PC-3 (cell line): ENCODE results near the gene TYMS. TPM values are rescaled to one million over a fixed set of nuclear protein-coding genes. Genes with fewer than 3 reads are reported as not detected.
A peak's percentile ranks its signal among the peaks of the same experiment; 100 is the strongest.

Source experiments
- ATAC-seq: fragments of 200-7000 bp; cut with Tn5 transposase; 2 replicates; pipeline ENCODE4 v1.9.1; 2020; ENCODE audit warnings: mild to moderate bottlenecking, moderate library complexity
- BruUV-seq: library from RNA; stranded (reverse); fragments of 400-500 nt; replicated peaks from 2 replicates; lab custom pipeline; 2021; lab: Mats Ljungman, UMichigan
- CTCF ChIA-PET: fragments of 300-600 bp; sonication (Branson Sonifier 250); formaldehyde crosslinking; loops from one replicate; lab custom pipeline; 2022; ENCODE audit warnings: antibody characterized with exemption; lab: Charles Lee
- POLR2A ChIA-PET: fragments of 300-600 bp; sonication (Branson Sonifier 250); formaldehyde crosslinking; loops from one replicate; lab custom pipeline; 2022; ENCODE audit warnings: antibody characterized with exemption; ENCODE audit not compliant: unreplicated experiment; lab: Charles Lee
- DNase-seq: peaks from one replicate; pipeline ENCODE4 v3.0.0-alpha.2; 2015
- H2AFZ ChIP-seq: fragments of 300-600 bp; sonication (generic); 2 replicates; pipeline ENCODE4 v1.6.0; 2016; ENCODE audit warnings: antibody characterized with exemption, low read length
- H3F3A ChIP-seq: fragments of 300-600 bp; sonication (generic); one replicate; pipeline ENCODE4 v1.6.0; 2017; ENCODE audit warnings: antibody characterized with exemption, low read length, control low read depth, mild to moderate bottlenecking; ENCODE audit not compliant: unreplicated experiment
- H3K27ac ChIP-seq: fragments of 300-600 bp; sonication (generic); 2 replicates; pipeline ENCODE4 v1.5.1; 2016; ENCODE audit warnings: mild to moderate bottlenecking, low read length
- H3K27me3 ChIP-seq: fragments of 300-600 bp; sonication (generic); 2 replicates; pipeline ENCODE4 v1.6.1; 2016; ENCODE audit warnings: low read length, mixed read lengths
- H3K36me3 ChIP-seq: fragments of 300-600 bp; sonication (generic); 2 replicates; pipeline ENCODE4 v1.6.1; 2016; ENCODE audit warnings: low read depth, mixed run types, low read length, mixed read lengths
- H3K4me1 ChIP-seq: fragments of 300-600 bp; sonication (generic); 2 replicates; pipeline ENCODE4 v1.5.1; 2016; ENCODE audit warnings: low read length; ENCODE audit not compliant: insufficient read depth
- H3K4me2 ChIP-seq: fragments of 300-600 bp; sonication (generic); 2 replicates; pipeline ENCODE4 v1.6.0; 2016; ENCODE audit warnings: low read length
- H3K4me3 ChIP-seq: fragments of 300-600 bp; sonication (generic); 2 replicates; pipeline ENCODE4 v1.5.1; 2016; ENCODE audit warnings: mild to moderate bottlenecking, low read length, mixed read lengths
- H3K79me2 ChIP-seq: fragments of 300-600 bp; sonication (generic); 2 replicates; pipeline ENCODE4 v1.6.1; 2017; ENCODE audit warnings: low read length, mixed read lengths
- H3K9ac ChIP-seq: fragments of 300-600 bp; sonication (generic); 2 replicates; pipeline ENCODE4 v1.6.0; 2016; ENCODE audit warnings: mild to moderate bottlenecking, low read length
- H3K9me2 ChIP-seq: fragments of 300-600 bp; sonication (generic); replicated peaks from 2 replicates; pipeline ENCODE4 v1.6.1; 2016; ENCODE audit warnings: mixed run types, low read length, mixed read lengths
- H3K9me3 ChIP-seq: fragments of 300-600 bp; sonication (generic); 2 replicates; pipeline ENCODE4 v1.6.1; 2016; ENCODE audit warnings: low read length, mixed read lengths
- H4K20me1 ChIP-seq: fragments of 300-600 bp; sonication (generic); 2 replicates; pipeline ENCODE4 v1.6.1; 2016; ENCODE audit warnings: low read length, mixed read lengths
- CTCF ChIP-seq: fragments of 300-600 bp; sonication (generic); conservative IDR thresholded peaks from 2 replicates; pipeline ENCODE4 v1.5.1; 2017; ENCODE audit warnings: antibody characterized with exemption, low read depth, mild to moderate bottlenecking, low read length
- EZH2 ChIP-seq: fragments of 300-600 bp; sonication (generic); IDR thresholded peaks from one replicate; pipeline ENCODE4 v1.6.1; 2017; ENCODE audit warnings: antibody characterized with exemption, mild to moderate bottlenecking, low read length; ENCODE audit not compliant: unreplicated experiment
- EZH2phosphoT487 ChIP-seq: fragments of 300-600 bp; sonication (generic); IDR thresholded peaks from 2 replicates; pipeline ENCODE4 v1.6.1; 2018; ENCODE audit warnings: mild to moderate bottlenecking, antibody characterized with exemption, low read length, borderline replicate concordance
- intact Hi-C: fragments of 100-400 bp; cut with micrococcal nuclease; formaldehyde crosslinking; loops from 2 replicates; pipeline ENCODE4 v1.9.0; 2023
- total RNA-seq: library from RNA; depleted of rRNA; stranded (reverse); fragments of >200 nt; gene quantifications from 2 replicates; pipeline ENCODE4 v1.2.3, GENCODE V29; 2014

TYMS gene
- total RNA-seq, 1 experiment from 2014 or later: 63.2 TPM

- H3K79me2 ChIP-seq: no peaks in the 10 kb centered on the region
- no peak overlapping the region for H3K27ac ChIP-seq
- DNase-seq (no peak), ATAC-seq (peak; percentile 39)
- H2AFZ ChIP-seq: no peak overlapping the region
- H3K9me2 ChIP-seq: no peaks in the 10 kb centered on the region
- TF ChIP-seq CTCF: no peak
- TF ChIP-seq EZH2phosphoT487: no peak
- no peak for TF ChIP-seq EZH2
- no peaks in the 10 kb centered on the region for H4K20me1 ChIP-seq
- no peak overlapping the region for H3K9ac ChIP-seq
- no peak overlapping the region for H3K4me3 ChIP-seq
- intact Hi-C loops: no loop called here
- no TSS peak for BruUV-seq
- POLR2A ChIA-PET: no interaction called here
- H3K9me3 ChIP-seq: no peaks in the 10 kb centered on the region
- peaks cover 6% of the 10 kb centered on the region; the same call in 1 of the 2 replicates for H3K36me3 ChIP-seq
- H3K4me1 ChIP-seq: peaks cover 5% of the 10 kb centered on the region; the same call in 1 of the 2 replicates
- H3K4me2 ChIP-seq: no peak overlapping the region
- CTCF ChIA-PET: no interaction called here
- no peaks in the 10 kb centered on the region for H3F3A ChIP-seq
- H3K27me3 ChIP-seq: no peaks in the 10 kb centered on the region
These were observed 29.1 kb downstream of the TYMS start for GRCh38 chr18:686339-687111.

GRCh38 chr18:688323-688722 lies 30.9 kb downstream of the TYMS start:
- no peak overlapping the region for H3K4me3 ChIP-seq
- no peak for TF ChIP-seq EZH2
- no peak for TF ChIP-seq CTCF
- TF ChIP-seq EZH2phosphoT487: no peak
- DNase-seq (no peak), ATAC-seq (no peak)
- no peaks in the 10 kb centered on the region for H3K27me3 ChIP-seq
- H3K79me2 ChIP-seq: no peaks in the 10 kb centered on the region
- intact Hi-C loops: no loop called here
- CTCF ChIA-PET: no interaction called here
- no peaks in the 10 kb centered on the region for H3F3A ChIP-seq
- BruUV-seq: no TSS peak
- POLR2A ChIA-PET: no interaction called here
- H3K4me2 ChIP-seq: no peak overlapping the region
- H3K9me2 ChIP-seq: no peaks in the 10 kb centered on the region
- no peak overlapping the region for H2AFZ ChIP-seq
- peaks cover 5% of the 10 kb centered on the region; the same call in 1 of the 2 replicates for H3K4me1 ChIP-seq
- no peak overlapping the region for H3K27ac ChIP-seq
- no peaks in the 10 kb centered on the region for H3K9me3 ChIP-seq
- H3K36me3 ChIP-seq: peaks cover 7% of the 10 kb centered on the region; the same call in 1 of the 2 replicates
- H3K9ac ChIP-seq: no peak overlapping the region
- no peaks in the 10 kb centered on the region for H4K20me1 ChIP-seq

GRCh38 chr18:692824-693223 lies 35.4 kb downstream of the TYMS start:
- H3K36me3 ChIP-seq: peaks cover 15% of the 10 kb centered on the region; the same call in 1 of the 2 replicates
- no peaks in the 10 kb centered on the region for H3K79me2 ChIP-seq
- no TSS peak for BruUV-seq
- H3K9ac ChIP-seq: no peak overlapping the region
- no peaks in the 10 kb centered on the region for H3F3A ChIP-seq
- intact Hi-C loops: no loop called here
- no peaks in the 10 kb centered on the region for H3K4me1 ChIP-seq
- no peak overlapping the region for H3K4me3 ChIP-seq
- no peaks in the 10 kb centered on the region for H4K20me1 ChIP-seq
- H3K9me3 ChIP-seq: no peaks in the 10 kb centered on the region
- no peak for TF ChIP-seq EZH2phosphoT487
- TF ChIP-seq CTCF: no peak
- TF ChIP-seq EZH2: no peak
- DNase-seq (no peak), ATAC-seq (no peak)
- H3K27me3 ChIP-seq: no peaks in the 10 kb centered on the region
- ChIA-PET POLR2A (no interaction called here), CTCF (no interaction called here)
- no peak overlapping the region for H3K27ac ChIP-seq
- no peak overlapping the region for H2AFZ ChIP-seq
- no peaks in the 10 kb centered on the region for H3K9me2 ChIP-seq
- no peak overlapping the region for H3K4me2 ChIP-seq
